Frontal cortex (tissue), 1 donor: Measurements from ENCODE around the gene ZNF689. TPM values are rescaled to one million over a fixed set of nuclear protein-coding genes. Genes with fewer than 3 reads are reported as not detected.

Source experiments
- small RNA-seq: library from RNA; depleted of rRNA; stranded (forward); fragments of <200 nt; gene quantifications from one replicate; pipeline ENCODE3, GENCODE V24; 2014
- total RNA-seq: library from RNA; depleted of rRNA; stranded (reverse); fragments of >200 nt; gene quantifications from one replicate; pipeline ENCODE4 v1.2.3, GENCODE V29; 2014

The ZNF689 gene
- total RNA-seq, 1 donor from 2014 or later = 9.0 TPM

Small RNA genes within 50 kb of the gene (small RNA-seq; reads per million reads assigned to genes)
- not detected for gene AC093249.1
- not detected for gene AC093249.4

Other genes starting within 250 kb of the ZNF689 start
- 25.3 TPM for gene TBC1D10B, start 239.9 kb downstream of the ZNF689 start, total RNA-seq
- not detected for gene MYL11, start 235.6 kb downstream of the ZNF689 start, total RNA-seq
- gene SEPTIN1, start 227.8 kb downstream of the ZNF689 start, total RNA-seq = not detected
- gene ZNF48, start 215.0 kb downstream of the ZNF689 start, total RNA-seq = 39.9 TPM
- gene ZNF771, start 202.8 kb downstream of the ZNF689 start, total RNA-seq = 9.0 TPM
- 28.9 TPM for gene DCTPP1, start 180.4 kb downstream of the ZNF689 start, total RNA-seq
- gene SEPHS2, start 164.5 kb downstream of the ZNF689 start, total RNA-seq = 12.6 TPM
- 0.82 TPM for gene ITGAL, start 137.6 kb downstream of the ZNF689 start, total RNA-seq
- 25.7 TPM for gene ZNF768, start 83.8 kb downstream of the ZNF689 start, total RNA-seq
- 15.1 TPM for gene ZNF747, start 75.5 kb downstream of the ZNF689 start, total RNA-seq
- 6.1 TPM for gene ZNF764, start 52.0 kb downstream of the ZNF689 start, total RNA-seq
- gene ZNF688, start 38.7 kb downstream of the ZNF689 start, total RNA-seq = 7.3 TPM
- 18.3 TPM for gene ZNF785, start 24.7 kb downstream of the ZNF689 start, total RNA-seq
- 7.3 TPM for gene PRR14, start 40.6 kb upstream of the ZNF689 start, total RNA-seq
- gene FBRS, start 48.0 kb upstream of the ZNF689 start, total RNA-seq = 8.2 TPM
- gene SRCAP, start 88.8 kb upstream of the ZNF689 start, total RNA-seq = 14.3 TPM
- gene PHKG2, start 138.0 kb upstream of the ZNF689 start, total RNA-seq = 8.6 TPM
- 3.3 TPM for gene CFAP119, start 151.7 kb upstream of the ZNF689 start, total RNA-seq
- 90.1 TPM for gene RNF40, start 151.9 kb upstream of the ZNF689 start, total RNA-seq
- 11.4 TPM for gene ZNF629, start 176.8 kb upstream of the ZNF689 start, total RNA-seq